Heart right ventricle (tissue), 16 donors: ENCODE results near the gene SCO1. TPM values are rescaled to one million over a fixed set of nuclear protein-coding genes. Genes with fewer than 3 reads are reported as not detected.

Experiments
- ATAC-seq, 8 donors: fragments of 200-7000 bp; cut with Tn5 transposase; one replicate each; pipeline ENCODE4 v1.9.1; 2020; ENCODE audit warnings: mild to moderate bottlenecking in 8 of 8, moderate library complexity in 8 of 8, moderate number of reproducible peaks in 1 of 8
- DNase-seq, 2 donors: peaks; one replicate each; pipeline ENCODE4 v3.0.0-alpha.2; 2020
- H3K27ac ChIP-seq, 10 donors: fragments of 200-600 bp; sonication (generic) in 2 of 10; one replicate each; pipeline versions ENCODE4 v1.5.0 to v1.8.0; 2020 to 2022; ENCODE audit warnings: mild to moderate bottlenecking in 3 of 10
- H3K27me3 ChIP-seq, 7 donors: fragments of 200-600 bp; one replicate each; pipeline ENCODE4 v1.8.0; 2021 to 2022; ENCODE audit warnings: mild to moderate bottlenecking in 2 of 7
- H3K36me3 ChIP-seq, 9 donors: fragments of 200-600 bp; sonication (generic) in 1 of 9; one replicate each; pipeline versions ENCODE4 v1.5.0 to v1.8.0; 2020 to 2022; ENCODE audit warnings: mild to moderate bottlenecking in 2 of 9
- H3K4me1 ChIP-seq, 9 donors: fragments of 200-600 bp; sonication (generic) in 1 of 9; one replicate each; pipeline versions ENCODE4 v1.5.0 to v1.8.0; 2020 to 2022; ENCODE audit warnings: mild to moderate bottlenecking in 4 of 9
- H3K4me3 ChIP-seq, 10 donors: fragments of 200-600 bp; sonication (generic) in 2 of 10; one replicate each; pipeline versions ENCODE4 v1.5.0 to v1.8.0; 2020 to 2022; ENCODE audit warnings: mild to moderate bottlenecking in 7 of 10, moderate library complexity in 2 of 10
- H3K9me3 ChIP-seq, 11 donors: fragments of 200-600 bp in 10 of 11; sonication (generic) in 2 of 11; one replicate each; pipeline versions ENCODE4 v1.5.0 to v1.8.0; 2013 to 2022; ENCODE audit warnings: mild to moderate bottlenecking in 2 of 11, control low read depth in 1 of 11, moderate library complexity in 1 of 11
- CTCF ChIP-seq, 9 donors: fragments of 200-600 bp; sonication (generic) in 2 of 9; IDR thresholded peaks; one replicate each; pipeline versions ENCODE4 v1.5.0 to v1.8.0; 2021 to 2022; ENCODE audit warnings: antibody characterized with exemption in 9 of 9, mild to moderate bottlenecking in 5 of 9, moderate library complexity in 1 of 9
- WGBS, 2 donors: extraction: QIAGEN DNeasy Blood & Tissue Kit; methylation state at CpG; one replicate each; pipeline ENCODE4 v1.1.7; 2013; ENCODE audit warnings: inconsistent platforms in 1 of 2; 5-methylcytosine and 5-hydroxymethylcytosine counted together
- intact Hi-C, 10 donors: fragments of 100-400 bp; cut with DNase I; formaldehyde crosslinking; loops; one replicate each; pipeline versions ENCODE4 v1.11.1 to v1.14.2; 2022
- polyA plus RNA-seq, 2 donors: library from polyadenylated mRNA; stranded (reverse); fragments of 200-250 nt; gene quantifications; one replicate each; pipeline ENCODE4 v1.2.3, GENCODE V29; 2013
- total RNA-seq, 10 donors: library from RNA; stranded (reverse); fragmentation: NEBNext Ultra II Directional in 3 of 10; extraction: Animal tissue kit (Norgen Biotek cat#: 25700) in 3 of 10; gene quantifications; one replicate each; pipeline versions ENCODE4 v1.2.1 to v1.2.4, GENCODE V29; 2021 to 2023
- donor health status: Arrhythmogenic right ventricular cardiomyopathy.
- donor health status: ischemic (EF 13 %, LVEDD 7.1; RV severe dilation, severe dysfunction).
- donor health status: healthy with polysubstance abuse.
- donor health status: DM: no; HTN: yes; CAD: no.
- donor health status: DM: no; HTN: no; CAD: no.
- donor health status: ischemic (EF 25% LVEDD 6.9; RV normal size, moderate dysfunction).
- donor health status: ischemic (EF 25% LVEDD 5.7; RV mildly dilated, moderate dysfunction).
- donor health status: healthy.
- donor health status: DM: yes; HTN: yes; CAD: no.
- donor health status: Ischemic cardiomyopathy.
- donor health status: ischemic (EF 35%, LVEDD 5.7; RV mildly dilated, moderate dysfunction).
- donor health status: nonischemic (EF 11% LVEDD 7.7; RV severe dilation, severe dysfunction).
- donor health status: DM: yes; HTN: yes; CAD: no.
- donor health status: PGD.
- donor health status: ischemic (EF 29% LVEDD 5.4; RV normal size, mild dysfunction).
- donor health status: nonischemic (EF 23%, LVEDD 6.1; RV moderate dilation, normal function).

The SCO1 gene
- total and polyA plus RNA-seq, 12 donors, result 4.5 to 43.4 (median 35.7) TPM

DNA sequence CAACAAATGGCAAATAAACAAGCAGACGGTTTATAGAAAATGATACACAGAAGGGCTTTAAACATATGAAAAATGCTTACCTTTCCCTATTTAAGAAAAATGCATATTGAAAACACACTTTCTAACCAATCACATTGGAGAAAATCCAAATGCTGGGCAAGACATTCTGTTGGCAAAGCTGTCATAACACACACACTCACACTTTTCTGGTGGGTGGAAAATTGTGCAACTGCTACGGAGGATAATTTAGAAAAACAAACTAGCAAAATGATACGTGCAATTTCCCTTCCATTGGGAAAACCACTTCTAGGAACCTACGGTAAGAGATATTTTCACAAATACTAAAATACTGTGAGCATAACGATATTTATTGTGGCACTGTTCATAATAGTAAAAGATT lies 30.4 kb downstream of the SCO1 start:
- TF ChIP-seq CTCF (IDR thresholded peaks at IDR 0.05), result no peak
- Histone ChIP-seq H3K9me3 (no peaks in the 10 kb centered on the region), H3K4me3 (no peak overlapping the region), H3K4me1 (no peaks in the 10 kb centered on the region), H3K36me3 (no peaks in the 10 kb centered on the region), H3K27ac (no peak overlapping the region), H3K27me3 (no peaks in the 10 kb centered on the region)
- DNase-seq (no peak), ATAC-seq (no peak)
- WGBS, 2 donors, result 92 to 93% methylated on average over 5 of the region's 5 CpGs
- intact Hi-C loops, result no loop called here

DNA sequence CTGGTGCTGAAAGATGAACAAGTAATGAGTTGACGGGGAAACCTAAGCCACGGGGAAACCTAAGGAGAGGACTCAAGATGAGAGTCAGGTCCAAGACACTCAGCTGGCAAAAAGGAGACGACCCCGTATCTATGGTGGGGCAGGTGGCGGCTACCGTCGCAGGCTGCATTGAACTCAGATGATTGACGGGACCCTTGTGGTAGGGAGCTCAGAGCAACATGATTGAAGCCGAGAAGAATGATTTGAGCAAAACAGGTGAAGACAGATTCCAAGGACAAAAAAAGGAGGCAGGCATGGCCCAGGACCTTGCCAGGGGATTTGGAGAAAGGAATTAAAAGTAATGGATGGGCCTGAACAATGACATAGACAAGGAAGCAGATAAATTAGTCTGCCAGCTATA lies 32.8 kb downstream of the SCO1 start:
- DNase-seq (no peak), ATAC-seq (no peak)
- intact Hi-C loops, result no loop called here
- Histone ChIP-seq H3K9me3 (no peaks in the 10 kb centered on the region), H3K36me3 (peaks cover 0 to 4% (median 0%) of the 10 kb centered on the region in 9 donors), H3K4me3 (no peak overlapping the region), H3K4me1 (no peaks in the 10 kb centered on the region), H3K27ac (no peak overlapping the region), H3K27me3 (no peaks in the 10 kb centered on the region)
- TF ChIP-seq CTCF (IDR thresholded peaks at IDR 0.05), result no peak
- 81 to 83% methylated on average over 9 of the region's 9 CpGs for WGBS, 2 donors

- Histone ChIP-seq H3K27ac (no peak overlapping the region), H3K36me3 (peaks cover 0 to 9% (median 0%) of the 10 kb centered on the region in 9 donors), H3K9me3 (no peaks in the 10 kb centered on the region), H3K4me3 (no peak overlapping the region), H3K4me1 (no peaks in the 10 kb centered on the region), H3K27me3 (no peaks in the 10 kb centered on the region)
- WGBS, 2 donors, result 91 to 92% methylated on average over 6 of the region's 6 CpGs
- DNase-seq, result no peak
- TF ChIP-seq CTCF (IDR thresholded peaks at IDR 0.05), result no peak
- ATAC-seq, result no peak
- intact Hi-C loops, result no loop called here
These were observed 34.1 kb downstream of the SCO1 start for GRCh38 chr17:10663231-10663630.

GRCh38 chr17:10661437-10661836 lies 35.9 kb downstream of the SCO1 start:
- H3K4me1 ChIP-seq, result no peaks in the 10 kb centered on the region
- intact Hi-C loops, result no loop called here
- WGBS, 2 donors, result 90 to 91% methylated on average over 10 of the region's 10 CpGs

More at GRCh38 chr17:10661437-10661836, 35.9 kb downstream of the SCO1 start:
- no peaks in the 10 kb centered on the region for H3K27me3 ChIP-seq
- no peak for TF ChIP-seq CTCF (IDR thresholded peaks at IDR 0.05)
- H3K27ac ChIP-seq, result no peak overlapping the region
- ATAC-seq, result no peak
- no peak overlapping the region for H3K4me3 ChIP-seq
- H3K36me3 ChIP-seq, result peaks cover 0 to 9% (median 0%) of the 10 kb centered on the region in 9 donors
- DNase-seq, result no peak
- no peaks in the 10 kb centered on the region for H3K9me3 ChIP-seq
